GM12878 (cell line): ENCODE measurements around the gene EHBP1. TPM values are rescaled to one million over a fixed set of nuclear protein-coding genes. Genes with fewer than 3 reads are reported as not detected.

Source experiments
- ATAC-seq: fragments of 200-7000 bp; cut with Tn5 transposase; 3 replicates; pipeline ENCODE4 v1.9.1; 2020; ENCODE audit warnings: mild to moderate bottlenecking, moderate library complexity
- BruUV-seq: library from RNA; stranded (reverse); fragments of 400-500 nt; replicated peaks from 2 replicates; lab custom pipeline; 2021; lab: Mats Ljungman, UMichigan
- CTCF ChIA-PET: fragments of 300-600 bp; sonication (Branson Sonifier 250); formaldehyde crosslinking; extraction: SDS; loops from one replicate; lab custom pipeline; 2021; ENCODE audit warnings: inconsistent platforms; lab: Yijun Ruan, JAX
- POLR2A ChIA-PET: fragments of 350-600 bp; formaldehyde crosslinking; extraction: SDS; loops from one replicate; lab custom pipeline; 2021; ENCODE audit warnings: inconsistent platforms; lab: Charles Lee
- RAD21 ChIA-PET: fragments of 300-600 bp; sonication (Branson Sonifier 250); formaldehyde crosslinking; loops from one replicate; lab custom pipeline; 2023; ENCODE audit warnings: antibody characterized with exemption; ENCODE audit not compliant: unreplicated experiment; lab: Charles Lee
- SMC1A ChIA-PET: fragments of 300-600 bp; sonication (Branson Sonifier 250); formaldehyde crosslinking; loops from one replicate; lab custom pipeline; 2023; ENCODE audit not compliant: unreplicated experiment, uncharacterized antibody; lab: Charles Lee
- DNase-seq: peaks from one replicate; pipeline ENCODE4 v3.0.0-alpha.2; 2011; ENCODE audit warnings: low read depth, low spot score
- FAIRE-seq: peaks from 3 replicates; lab custom pipeline; 2011; peaks lifted over from hg19 to GRCh38; lab: Jason Lieb, UNC
- H2AFZ ChIP-seq: 2 replicates; pipeline ENCODE4 v1.6.0; 2011; ENCODE audit warnings: low read depth, low read length, control low read depth; ENCODE audit not compliant: control insufficient read depth
- H3K27ac ChIP-seq: 2 replicates; pipeline ENCODE4 v1.5.1; 2011; ENCODE audit warnings: control low read depth; ENCODE audit not compliant: control insufficient read depth, insufficient read depth
- H3K27me3 ChIP-seq, 2 experiments: replicated peaks in 1 of 2; 2 replicates each; pipeline versions ENCODE4 v1.6.0 to v1.6.1; 2011; ENCODE audit warnings: low read length in 1 of 2; ENCODE audit not compliant: control insufficient read depth in 2 of 2, insufficient read depth in 2 of 2
- H3K36me3 ChIP-seq, 2 experiments: 2 replicates each; pipeline ENCODE4 v1.5.1; 2011; ENCODE audit warnings: low read length in 1 of 2; ENCODE audit not compliant: control insufficient read depth in 2 of 2, insufficient read depth in 2 of 2
- H3K4me1 ChIP-seq: 2 replicates; pipeline ENCODE4 v1.6.1; 2011; ENCODE audit warnings: mild to moderate bottlenecking, low read length, moderate library complexity, mixed read lengths; ENCODE audit not compliant: control insufficient read depth, insufficient read depth
- H3K4me2 ChIP-seq: 2 replicates; pipeline ENCODE4 v1.6.0; 2011; ENCODE audit warnings: control low read depth; ENCODE audit not compliant: control insufficient read depth, insufficient read depth
- H3K4me3 ChIP-seq: fragments of 200-600 bp; sonication (generic); 2 replicates; pipeline ENCODE4 v1.5.1; 2016
- H3K79me2 ChIP-seq: 2 replicates; pipeline ENCODE4 v1.6.0; 2011; ENCODE audit warnings: low read length; ENCODE audit not compliant: control insufficient read depth, insufficient read depth
- H3K9ac ChIP-seq: 2 replicates; pipeline ENCODE4 v1.8.0; 2011; ENCODE audit warnings: low read length, control low read depth, mixed read lengths; ENCODE audit not compliant: control insufficient read depth, insufficient read depth
- H3K9me3 ChIP-seq: replicated peaks from 3 replicates; pipeline ENCODE4 v1.5.1; 2011; ENCODE audit warnings: mild to moderate bottlenecking, low read length; ENCODE audit not compliant: control insufficient read depth, insufficient read depth
- H4K20me1 ChIP-seq: 2 replicates; pipeline ENCODE4 v1.6.0; 2011; ENCODE audit not compliant: control insufficient read depth, insufficient read depth
- BHLHE40 ChIP-seq, 2 experiments: fragments of 450-650 bp in 1 of 2; IDR thresholded peaks; 2 replicates each; pipeline ENCODE4 v1.6.1; 2011 to 2017; ENCODE audit warnings: low read depth in 2 of 2, borderline replicate concordance in 1 of 2, improper control_type of control experiment in 1 of 2, low read length in 1 of 2, mild to moderate bottlenecking in 1 of 2
- CEBPZ ChIP-seq: fragments of 150-350 bp; IDR thresholded peaks from 2 replicates; pipeline ENCODE4 v1.6.1; 2016; ENCODE audit warnings: low read depth, low read length
- ELK1 ChIP-seq: IDR thresholded peaks from 2 replicates; pipeline ENCODE4 v1.6.1; 2012; ENCODE audit warnings: low read depth, low read length, improper control_type of control experiment
- EP300 ChIP-seq, 2 experiments: fragments of 150-350 bp in 1 of 2; IDR thresholded peaks; 2 replicates each; pipeline ENCODE4 v1.6.1; 2011 to 2012; ENCODE audit warnings: low read depth in 2 of 2, low read length in 2 of 2, borderline replicate concordance in 1 of 2, improper control_type of control experiment in 1 of 2, inconsistent platforms in 1 of 2; ENCODE audit not compliant: control insufficient read depth in 1 of 2
- FOXM1 ChIP-seq: IDR thresholded peaks from 2 replicates; pipeline ENCODE4 v1.6.1; 2012; ENCODE audit warnings: low read depth, mild to moderate bottlenecking, inconsistent platforms, low read length, moderate library complexity
- IRF5 ChIP-seq: fragments of 450-650 bp; IDR thresholded peaks from 2 replicates; pipeline ENCODE4 v1.6.1; 2017; ENCODE audit warnings: borderline replicate concordance
- KAT2A ChIP-seq: conservative IDR thresholded peaks from 2 replicates; pipeline ENCODE4 v1.6.1; 2011; ENCODE audit warnings: low read depth, low read length; ENCODE audit not compliant: control insufficient read depth
- PML ChIP-seq: IDR thresholded peaks from 2 replicates; pipeline ENCODE4 v1.6.1; 2012; ENCODE audit warnings: low read length, inconsistent platforms
- POLR2A ChIP-seq: IDR thresholded peaks from 2 replicates; pipeline ENCODE4 v1.6.1; 2011; ENCODE audit warnings: low read depth, mild to moderate bottlenecking, low read length
- RAD21 ChIP-seq: IDR thresholded peaks from 2 replicates; pipeline ENCODE4 v1.6.1; 2011; ENCODE audit warnings: mild to moderate bottlenecking, low read depth, low read length, moderate library complexity; ENCODE audit not compliant: insufficient read depth
- RELA ChIP-seq: fragments of 450-650 bp; IDR thresholded peaks from 2 replicates; pipeline ENCODE4 v1.8.0; 2014; ENCODE audit warnings: borderline replicate concordance; ENCODE audit not compliant: partially characterized antibody
- SMARCA5 ChIP-seq: fragments of 450-650 bp; IDR thresholded peaks from 2 replicates; pipeline ENCODE4 v1.6.1; 2017; ENCODE audit warnings: mild to moderate bottlenecking
- STAT3 ChIP-seq: IDR thresholded peaks from 2 replicates; pipeline ENCODE4 v1.6.1; 2011; ENCODE audit warnings: low read depth, low read length, improper control_type of control experiment
- ZBTB11 ChIP-seq: fragments of 450-650 bp; formaldehyde crosslinking; IDR thresholded peaks from 2 replicates; pipeline ENCODE4 v1.5.0; 2022; ENCODE audit warnings: mild to moderate bottlenecking, missing genetic modification characterization
- ZNF274 ChIP-seq: IDR thresholded peaks from one replicate; pipeline ENCODE4 v1.8.0; 2011; ENCODE audit not compliant: insufficient read length, insufficient read depth
- WGBS: methylation state at CpG from one replicate; pipeline ENCODE4 v1.1.6; 2016; ENCODE audit warnings: low lambda C conversion rate; ENCODE audit not compliant: insufficient replicate concordance, insufficient coverage; ENCODE audit errors: missing lambda C conversion rate; 5-methylcytosine and 5-hydroxymethylcytosine counted together
- in situ Hi-C: fragments of 300-500 bp; cut with MboI; formaldehyde crosslinking; loops from 9 replicates; pipeline ENCODE4 v1.14.3; 2018; ENCODE audit warnings: mixed read lengths
- intact Hi-C: fragments of 100-400 bp; cut with micrococcal nuclease; formaldehyde crosslinking; loops from one replicate; pipeline ENCODE4 v1.14.2; 2022; ENCODE audit not compliant: unreplicated experiment
- polyA plus RNA-seq, 11 experiments: library from polyadenylated mRNA; depleted of rRNA in 4 of 11; unstranded in 6 of 11; stranded (reverse) in 5 of 11; fragments of >200 nt; fragmentation: Nextera tagmentation in 4 of 11; fragmentation: Illumina TruSeq in 1 of 11; extraction: Ambion mirVana in 4 of 11; extraction: Trizol in 1 of 11; gene quantifications; 1 replicate in 1 of 11; 2 replicates in 10 of 11; pipeline versions ENCODE4 v1.2.1 to v1.2.3, GENCODE V29; 2011 to 2016; ENCODE audit warnings: inconsistent platforms in 2 of 11, missing spikeins in 2 of 11, low read depth in 1 of 11
- total RNA-seq, 4 experiments: library from RNA; depleted of rRNA in 3 of 4; stranded (reverse); fragments of >200 nt in 3 of 4; fragmentation: Illumina TruSeq in 1 of 4; extraction: Trizol in 1 of 4; gene quantifications; 2 replicates each; pipeline versions ENCODE4 v1.2.1 to v1.2.3, GENCODE V29; 2013 to 2021

The EHBP1 gene
- total and polyA plus RNA-seq, 10 of the 15 experiments (the other 5 are each of a cell fraction or from before 2014, with no cell fraction given): 5.7 to 26.1 (median 13.6) TPM

GRCh38 chr2:63064661-63065060, 359.1 kb downstream of the EHBP1 start:
- H3K4me2 ChIP-seq: no peak overlapping the region
- BruUV-seq: no TSS peak
- ATAC-seq: no peak
- H3K27me3 ChIP-seq: no peaks in the 10 kb centered on the region
- ChIA-PET CTCF (no interaction called here), SMC1A (no interaction called here), RAD21 (no interaction called here), POLR2A (no interaction called here)
- H2AFZ ChIP-seq: no peak overlapping the region
- H3K4me3 ChIP-seq: no peak overlapping the region
- H3K27ac ChIP-seq: no peak overlapping the region
- H4K20me1 ChIP-seq: no peaks in the 10 kb centered on the region
- intact Hi-C loops (loop anchor here (10.0 kb wide), 1 partner anchor 360 kb away; no protein-coding TSS in a partner anchor), in situ Hi-C loops (no loop called here)
- no peak for DNase-seq
- 12% methylated on average over 4 of the region's 4 CpGs for WGBS
- no peak for FAIRE-seq
- H3K9me3 ChIP-seq: no peaks in the 10 kb centered on the region
- H3K36me3 ChIP-seq: no peaks in the 10 kb centered on the region
- no peaks in the 10 kb centered on the region for H3K4me1 ChIP-seq
- H3K9ac ChIP-seq: no peak overlapping the region
- H3K79me2 ChIP-seq: no peaks in the 10 kb centered on the region
- TF ChIP-seq CEBPZ: no peak
- TF ChIP-seq EP300 (IDR thresholded peaks at IDR 0.05; ENCODE audit: borderline replicate concordance in 1 of 2, control insufficient read depth in 1 of 2, low read depth in 2 of 2, low read length in 2 of 2): no peak
- TF ChIP-seq STAT3: no peak
- no peak for TF ChIP-seq KAT2A
- no peak for TF ChIP-seq ZNF274
- TF ChIP-seq ELK1: no peak
- TF ChIP-seq RAD21: no peak
- TF ChIP-seq RELA: no peak
- no peak for TF ChIP-seq ZBTB11 (CRISPR knock-in tag)
- TF ChIP-seq IRF5: no peak
- TF ChIP-seq PML: no peak
- TF ChIP-seq BHLHE40 (IDR thresholded peaks at IDR 0.05; ENCODE audit: borderline replicate concordance in 1 of 2, low read depth in 2 of 2, low read length in 1 of 2): no peak
- no peak for TF ChIP-seq SMARCA5
- TF ChIP-seq FOXM1: no peak
- no peak for TF ChIP-seq POLR2A
